Activated T-cell treated with anti-CD3 and anti-CD28 coated beads, Interleukin-2, amount 50 U/mL, for 4 hours (primary cell): ENCODE measurements around the gene COL12A1. TPM values are rescaled to one million over a fixed set of nuclear protein-coding genes. Genes with fewer than 3 reads are reported as not detected.

Experiments used
- ATAC-seq, 2 donors: fragments of 200-7000 bp; cut with Tn5 transposase; one replicate each; pipeline ENCODE4 v1.10.0; 2021
- DNase-seq: peaks from one replicate; pipeline ENCODE4 v3.0.0-alpha.2; 2020
- H3K27me3 Mint-ChIP-seq: one replicate; pipeline ENCODE4 v1.8.0; 2021; ENCODE audit warnings: low read depth, mixed read lengths
- H3K36me3 Mint-ChIP-seq: one replicate; pipeline ENCODE4 v1.8.0; 2022; ENCODE audit warnings: mixed read lengths; ENCODE audit not compliant: insufficient read depth
- H3K4me1 Mint-ChIP-seq: one replicate; pipeline ENCODE4 v1.8.0; 2021; ENCODE audit warnings: low read depth, mixed read lengths
- H3K4me3 Mint-ChIP-seq: one replicate; pipeline ENCODE4 v1.8.0; 2021; ENCODE audit warnings: mild to moderate bottlenecking, moderate library complexity, mixed read lengths
- H3K9me3 Mint-ChIP-seq: one replicate; pipeline ENCODE4 v1.8.0; 2021; ENCODE audit warnings: mixed read lengths
- total RNA-seq, 3 donors: library from RNA; stranded (reverse); gene quantifications; one replicate each; pipeline ENCODE4 v1.2.1, GENCODE V29; 2021

COL12A1 gene
- total RNA-seq, 3 donors from 2014 or later: 0.29 to 0.40 (median 0.30) TPM

DNA sequence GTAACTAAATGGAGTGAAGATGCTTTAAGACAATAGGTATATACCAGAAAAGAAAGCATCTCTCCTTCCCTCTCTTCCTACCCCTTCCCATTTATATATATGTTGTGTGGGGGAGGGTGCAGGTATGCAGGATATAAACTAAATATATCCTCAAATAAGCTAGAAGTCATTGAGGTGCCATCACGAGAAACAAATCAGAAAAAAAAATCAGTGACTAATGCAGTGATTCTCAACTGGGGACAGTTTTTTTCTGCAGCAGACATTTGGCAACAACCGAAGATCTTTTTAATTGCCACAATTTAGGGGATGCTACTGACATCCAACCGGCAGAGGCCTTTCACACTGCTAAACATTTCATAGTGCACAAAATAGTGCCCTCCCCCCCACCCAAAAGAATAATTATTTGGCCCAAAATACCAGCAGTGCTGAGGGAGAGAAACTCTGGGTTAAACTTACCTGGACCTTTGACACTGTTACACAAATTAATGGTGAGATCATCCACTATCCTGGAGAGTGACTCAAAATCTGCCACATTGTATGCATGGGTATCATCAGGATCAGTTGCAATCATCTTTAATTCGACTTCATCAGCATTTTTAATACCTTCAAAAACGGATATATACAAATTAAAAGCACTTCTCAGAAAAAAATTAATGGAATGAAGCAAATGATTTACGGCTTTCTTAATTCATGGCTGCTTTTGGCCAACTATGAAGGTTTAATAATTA lies 55.0 kb downstream of the COL12A1 start:
- H3K4me3 Mint-ChIP-seq: no peak overlapping the region
- H3K4me1 Mint-ChIP-seq: no peaks in the 10 kb centered on the region
- H3K36me3 Mint-ChIP-seq: no peaks in the 10 kb centered on the region
- DNase-seq: no peak
- peaks cover 7% of the 10 kb centered on the region for H3K27me3 Mint-ChIP-seq
- no peaks in the 10 kb centered on the region for H3K9me3 Mint-ChIP-seq
- no peak for ATAC-seq

DNA sequence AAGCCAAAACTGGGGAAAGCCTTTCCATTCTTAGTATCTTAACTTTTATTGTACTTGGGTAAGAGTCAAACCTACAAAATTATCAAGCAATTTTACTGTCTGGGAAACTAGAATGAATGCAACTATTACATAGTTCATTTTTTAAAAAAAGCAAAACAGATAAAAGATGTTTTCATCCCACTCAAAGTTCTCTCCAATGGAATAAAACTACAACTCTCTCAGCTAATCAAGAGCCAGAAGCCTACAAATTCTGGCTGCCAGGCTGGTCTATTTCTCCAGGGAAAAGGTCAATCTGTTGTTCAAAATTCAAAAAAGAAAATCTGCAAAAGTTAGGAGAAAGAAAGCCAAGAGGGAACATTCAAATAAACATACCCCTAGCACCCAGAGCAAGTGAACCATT lies 56.2 kb downstream of the COL12A1 start:
- no peak for DNase-seq
- H3K9me3 Mint-ChIP-seq: no peaks in the 10 kb centered on the region
- H3K36me3 Mint-ChIP-seq: no peaks in the 10 kb centered on the region
- no peaks in the 10 kb centered on the region for H3K4me1 Mint-ChIP-seq
- ATAC-seq: no peak
- no peak overlapping the region for H3K4me3 Mint-ChIP-seq
- H3K27me3 Mint-ChIP-seq: peaks cover 7% of the 10 kb centered on the region

DNA sequence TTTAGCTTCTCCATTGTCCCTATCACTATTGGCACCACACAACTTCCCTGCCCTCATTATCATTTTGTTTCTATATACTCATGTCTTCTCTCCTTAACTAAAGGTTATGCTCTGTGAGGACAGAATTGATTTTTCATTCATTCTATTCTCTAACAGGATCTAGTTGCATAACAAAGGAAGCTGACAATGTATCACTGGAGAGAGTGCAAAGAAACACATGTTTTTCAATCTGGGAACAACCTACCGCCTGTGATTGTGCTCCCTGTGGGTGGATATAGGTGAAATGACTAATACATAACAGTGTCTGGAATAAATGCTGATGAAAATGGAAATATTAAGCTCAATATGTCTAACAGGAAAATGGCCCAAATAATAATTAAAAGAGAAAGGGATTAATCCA lies 56.6 kb downstream of the COL12A1 start:
- ATAC-seq (no peak), DNase-seq (no peak)
- Mint-ChIP-seq H3K36me3 (no peaks in the 10 kb centered on the region), H3K27me3 (peaks cover 6% of the 10 kb centered on the region), H3K4me3 (no peak overlapping the region), H3K4me1 (no peaks in the 10 kb centered on the region), H3K9me3 (no peaks in the 10 kb centered on the region)

DNA sequence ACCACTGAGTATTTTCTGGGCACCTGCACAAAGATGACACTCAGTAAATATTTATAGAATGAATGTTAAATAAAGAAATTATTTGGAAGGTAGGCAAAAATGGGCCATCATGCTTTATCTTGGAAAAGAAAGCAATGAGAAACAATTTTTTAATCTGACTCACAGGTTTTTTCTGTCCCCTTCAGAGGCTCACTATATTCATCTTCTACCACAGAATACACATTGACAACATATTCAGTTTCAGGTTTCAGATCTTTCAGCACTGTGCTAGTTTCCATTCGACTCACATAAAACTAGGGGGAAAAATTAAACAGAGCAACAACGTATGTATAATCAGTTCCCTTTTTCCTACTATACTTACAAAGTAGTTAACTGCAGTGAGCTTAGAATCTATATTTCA lies 58.3 kb downstream of the COL12A1 start:
- DNase-seq (no peak), ATAC-seq (peak; percentile 69 to 80)
- Mint-ChIP-seq H3K9me3 (no peaks in the 10 kb centered on the region), H3K4me1 (no peaks in the 10 kb centered on the region), H3K4me3 (no peak overlapping the region), H3K36me3 (no peaks in the 10 kb centered on the region), H3K27me3 (peaks cover 6% of the 10 kb centered on the region)

DNA sequence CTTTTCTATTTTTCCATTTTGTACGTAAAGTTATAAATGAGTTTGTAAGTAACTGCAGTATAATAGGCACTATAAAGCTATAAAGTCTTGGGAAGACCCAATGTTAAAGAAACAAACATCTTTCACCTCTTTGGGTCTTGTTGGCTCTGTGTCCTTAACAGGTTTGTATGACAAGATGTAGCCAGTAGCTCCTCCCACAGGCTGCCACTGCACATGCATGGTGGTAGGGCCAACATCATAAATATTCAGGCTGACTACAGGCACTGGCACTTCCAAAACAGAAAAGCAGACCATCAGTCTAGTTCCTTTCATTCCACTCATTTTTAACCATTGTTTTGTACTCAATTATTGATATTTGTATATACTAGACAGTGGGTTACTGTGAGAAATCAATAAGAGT lies 59.9 kb downstream of the COL12A1 start:
- ATAC-seq (no peak), DNase-seq (no peak)
- no peaks in the 10 kb centered on the region for H3K36me3 Mint-ChIP-seq
- peaks cover 6% of the 10 kb centered on the region for H3K27me3 Mint-ChIP-seq
- no peaks in the 10 kb centered on the region for H3K9me3 Mint-ChIP-seq
- no peaks in the 10 kb centered on the region for H3K4me1 Mint-ChIP-seq
- no peak overlapping the region for H3K4me3 Mint-ChIP-seq

DNA sequence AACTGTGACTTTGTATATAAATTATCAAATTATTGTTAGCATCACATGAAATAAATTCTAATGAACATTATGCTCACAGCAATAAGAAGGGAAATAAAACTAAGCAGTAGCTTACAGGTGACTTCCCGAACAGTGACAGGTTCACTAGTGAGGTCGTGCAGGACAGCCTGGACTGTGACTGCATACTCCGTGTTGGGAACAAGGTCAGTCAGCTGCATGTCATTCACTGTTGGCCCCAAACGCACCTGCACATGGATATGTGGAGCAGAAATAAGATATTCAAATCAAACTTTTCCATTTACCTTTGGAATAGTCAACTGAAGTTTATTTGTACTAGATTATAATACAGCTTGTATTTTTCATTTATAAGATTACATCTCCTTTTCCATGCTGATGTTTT lies 60.6 kb downstream of the COL12A1 start:
- DNase-seq: no peak
- Mint-ChIP-seq H3K9me3 (no peaks in the 10 kb centered on the region), H3K4me3 (no peak overlapping the region), H3K36me3 (no peaks in the 10 kb centered on the region), H3K4me1 (no peaks in the 10 kb centered on the region), H3K27me3 (peaks cover 6% of the 10 kb centered on the region)
- ATAC-seq: no peak

DNA sequence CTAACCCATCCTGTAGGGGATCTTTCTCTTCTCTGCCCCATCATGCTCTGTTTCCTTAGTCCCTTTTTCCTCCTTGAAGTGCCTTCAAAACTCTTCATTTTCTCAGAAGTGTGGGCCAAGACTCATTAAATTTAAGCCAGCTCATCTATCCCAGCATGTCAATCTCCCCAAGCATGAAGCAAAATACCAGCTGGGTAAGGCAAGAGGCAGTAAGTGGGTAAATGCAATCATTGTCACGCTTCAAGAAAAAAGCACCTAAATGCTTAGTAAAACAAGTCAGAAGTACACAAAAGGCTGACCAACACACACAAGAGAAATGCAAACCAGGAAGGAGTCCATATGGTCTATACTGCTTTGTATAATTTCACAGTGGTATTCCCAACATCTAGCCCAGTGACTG lies 61.5 kb downstream of the COL12A1 start:
- Mint-ChIP-seq H3K4me3 (no peak overlapping the region), H3K4me1 (no peaks in the 10 kb centered on the region), H3K27me3 (peaks cover 6% of the 10 kb centered on the region), H3K36me3 (no peaks in the 10 kb centered on the region), H3K9me3 (no peaks in the 10 kb centered on the region)
- no peak for DNase-seq
- ATAC-seq: no peak

DNA sequence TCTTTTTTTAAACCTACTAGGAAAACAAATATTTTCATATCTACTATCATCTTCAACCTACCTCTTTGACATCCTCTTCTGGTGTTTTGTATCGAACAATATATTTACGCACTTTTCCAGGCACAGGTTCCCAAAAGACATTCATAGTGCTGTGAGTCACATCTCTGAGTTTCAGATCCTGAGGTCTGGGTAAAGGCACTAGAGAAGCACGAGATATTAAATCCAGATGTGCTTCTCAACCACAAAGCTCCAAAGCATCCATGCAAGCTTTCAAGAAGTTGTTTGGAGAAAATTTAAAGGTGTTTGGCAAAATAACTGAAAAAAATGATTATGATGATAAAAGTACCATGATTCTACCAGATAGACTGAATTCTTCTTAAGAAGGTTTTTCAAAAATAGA lies 62.7 kb downstream of the COL12A1 start:
- ATAC-seq (no peak), DNase-seq (no peak)
- Mint-ChIP-seq H3K4me3 (no peak overlapping the region), H3K9me3 (no peaks in the 10 kb centered on the region), H3K27me3 (no peaks in the 10 kb centered on the region), H3K36me3 (no peaks in the 10 kb centered on the region), H3K4me1 (no peaks in the 10 kb centered on the region)

DNA sequence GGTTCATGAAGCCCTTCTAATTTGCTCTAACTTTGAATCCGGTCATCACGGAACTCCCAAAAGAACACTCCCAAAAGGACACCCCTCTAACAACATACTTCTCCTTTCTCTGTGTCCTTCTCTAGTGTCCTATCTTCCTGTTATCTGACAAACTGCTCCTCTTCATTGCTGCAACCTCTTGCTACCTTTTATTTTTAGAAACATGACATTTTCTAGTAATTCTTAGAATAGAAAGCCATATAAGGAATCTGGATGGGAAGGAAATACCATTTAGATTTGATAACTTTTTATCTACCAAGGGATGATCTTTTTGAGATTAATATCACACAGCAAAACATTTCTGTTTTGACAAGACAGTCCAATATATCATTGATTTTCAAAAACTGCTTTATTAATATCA lies 63.1 kb downstream of the COL12A1 start:
- H3K36me3 Mint-ChIP-seq: no peaks in the 10 kb centered on the region
- H3K9me3 Mint-ChIP-seq: no peaks in the 10 kb centered on the region
- H3K27me3 Mint-ChIP-seq: no peaks in the 10 kb centered on the region
- ATAC-seq (no peak), DNase-seq (no peak)
- no peaks in the 10 kb centered on the region for H3K4me1 Mint-ChIP-seq
- no peak overlapping the region for H3K4me3 Mint-ChIP-seq

DNA sequence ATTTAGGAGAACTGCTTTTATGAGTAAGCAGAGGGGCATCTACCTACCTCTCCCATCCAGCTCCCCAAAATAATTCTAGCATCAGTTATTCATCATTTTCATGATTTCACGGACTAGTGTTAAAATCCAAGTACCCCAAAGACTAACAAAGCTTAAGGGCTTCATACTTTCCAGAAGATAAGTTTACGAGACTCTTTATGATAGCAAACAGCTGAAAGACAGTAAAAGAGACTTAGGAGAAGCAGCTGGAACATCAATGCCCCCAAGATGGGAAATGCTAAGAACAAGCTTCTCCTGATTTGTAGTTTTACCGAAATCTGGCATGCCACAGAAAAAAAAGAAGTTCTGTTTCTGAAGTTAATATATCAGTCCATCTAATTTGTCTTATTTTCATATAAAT lies 70.0 kb downstream of the COL12A1 start:
- Mint-ChIP-seq H3K4me1 (no peaks in the 10 kb centered on the region), H3K27me3 (peaks cover 7% of the 10 kb centered on the region), H3K36me3 (no peaks in the 10 kb centered on the region), H3K9me3 (no peaks in the 10 kb centered on the region), H3K4me3 (no peak overlapping the region)
- no peak for ATAC-seq
- no peak for DNase-seq

DNA sequence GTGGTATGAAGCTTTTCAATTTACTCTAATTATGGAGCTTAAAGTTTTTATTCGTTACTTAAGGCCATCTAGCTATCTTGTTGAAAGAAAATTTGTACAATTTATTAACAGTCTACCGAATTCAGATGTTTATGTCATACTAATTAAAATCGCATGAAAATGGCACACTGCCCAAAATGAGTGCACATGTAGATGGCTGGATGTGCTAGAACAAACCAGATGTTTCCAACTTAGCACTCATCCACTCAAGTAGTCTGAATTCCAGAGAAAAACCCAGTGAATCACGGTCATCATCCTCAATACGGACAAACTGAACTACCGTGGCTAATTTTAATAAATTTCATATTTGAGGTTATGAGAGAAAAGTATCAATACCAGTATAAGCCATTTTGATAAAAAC lies 70.4 kb downstream of the COL12A1 start:
- ATAC-seq: no peak
- H3K36me3 Mint-ChIP-seq: no peaks in the 10 kb centered on the region
- H3K4me1 Mint-ChIP-seq: no peaks in the 10 kb centered on the region
- no peak for DNase-seq
- peaks cover 7% of the 10 kb centered on the region for H3K27me3 Mint-ChIP-seq
- H3K4me3 Mint-ChIP-seq: no peak overlapping the region
- H3K9me3 Mint-ChIP-seq: no peaks in the 10 kb centered on the region

DNA sequence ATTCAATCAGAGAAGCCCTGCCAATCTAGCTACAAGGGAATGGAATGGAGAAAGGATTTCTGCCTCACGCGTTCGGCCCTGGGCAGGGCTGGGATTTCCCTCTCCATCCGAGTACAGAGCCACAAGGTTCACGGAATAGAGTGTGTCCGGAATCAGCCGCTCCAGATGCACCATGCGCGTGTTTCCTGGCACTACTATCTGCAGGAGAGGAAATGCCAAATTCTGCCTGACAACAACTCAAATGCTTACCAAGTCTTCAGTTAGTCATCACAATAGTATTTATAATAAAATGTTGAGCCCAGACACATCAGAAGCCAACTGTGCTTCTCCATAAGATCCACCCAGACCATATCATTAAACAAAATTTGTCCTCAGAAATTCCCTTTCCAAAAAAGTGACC lies 75.1 kb downstream of the COL12A1 start:
- Mint-ChIP-seq H3K27me3 (peaks cover 7% of the 10 kb centered on the region), H3K36me3 (no peaks in the 10 kb centered on the region), H3K4me1 (no peaks in the 10 kb centered on the region), H3K9me3 (no peaks in the 10 kb centered on the region), H3K4me3 (no peak overlapping the region)
- ATAC-seq (no peak), DNase-seq (no peak)

DNA sequence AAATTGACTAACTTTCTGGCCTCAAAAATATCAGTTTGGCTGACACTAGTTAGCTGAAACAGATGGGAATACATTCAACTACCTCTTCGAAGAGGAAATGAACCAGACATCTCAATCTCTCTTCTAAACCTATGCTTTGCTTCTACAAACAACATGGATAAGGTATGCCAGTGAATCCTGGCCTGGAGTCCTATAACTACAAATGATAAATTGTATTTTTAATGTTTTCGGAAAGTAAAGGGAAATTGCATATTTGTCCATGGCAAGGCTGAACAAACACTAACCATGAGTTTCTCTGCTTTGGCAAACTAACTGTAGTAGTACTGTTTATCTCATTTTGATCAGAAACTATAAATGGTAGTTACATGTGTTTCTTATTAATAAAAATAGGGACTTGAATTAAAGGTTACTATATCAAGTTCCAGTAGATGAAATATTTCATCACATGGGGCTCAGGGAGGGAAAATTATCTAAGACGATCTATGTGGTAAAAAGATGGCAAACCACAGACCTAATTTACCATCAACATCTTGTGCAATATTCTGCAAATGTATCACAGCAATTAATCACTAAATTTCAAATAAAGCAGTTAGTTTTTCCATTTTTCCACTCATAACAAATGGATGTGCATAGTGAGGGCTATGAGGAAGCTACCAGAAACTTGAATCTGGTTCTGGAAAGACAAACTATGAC lies 76.8 kb downstream of the COL12A1 start:
- DNase-seq (no peak), ATAC-seq (no peak)
- Mint-ChIP-seq H3K27me3 (no peaks in the 10 kb centered on the region), H3K9me3 (no peaks in the 10 kb centered on the region), H3K4me3 (no peak overlapping the region), H3K36me3 (no peaks in the 10 kb centered on the region), H3K4me1 (no peaks in the 10 kb centered on the region)

DNA sequence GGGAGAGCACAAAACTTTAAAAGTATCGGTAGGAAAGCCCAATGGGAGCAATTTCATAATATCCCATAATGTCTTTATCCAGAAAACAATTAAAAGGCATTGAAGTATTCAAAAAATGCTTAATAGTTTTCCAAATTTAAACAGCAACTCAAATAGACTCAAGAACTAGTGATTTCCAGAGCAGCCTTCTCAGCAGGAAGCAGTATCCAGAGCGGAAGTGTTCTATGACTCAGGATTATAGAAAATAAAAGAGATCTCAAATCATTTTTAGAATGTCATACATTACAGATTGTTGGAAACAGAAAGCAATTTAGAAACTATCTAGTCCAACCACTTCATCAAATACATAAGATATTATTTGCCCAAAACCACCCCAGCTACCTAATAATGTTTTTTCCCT lies 79.3 kb downstream of the COL12A1 start:
- no peak for DNase-seq
- Mint-ChIP-seq H3K9me3 (no peaks in the 10 kb centered on the region), H3K27me3 (no peaks in the 10 kb centered on the region), H3K4me3 (no peak overlapping the region), H3K4me1 (no peaks in the 10 kb centered on the region), H3K36me3 (no peaks in the 10 kb centered on the region)
- no peak for ATAC-seq

DNA sequence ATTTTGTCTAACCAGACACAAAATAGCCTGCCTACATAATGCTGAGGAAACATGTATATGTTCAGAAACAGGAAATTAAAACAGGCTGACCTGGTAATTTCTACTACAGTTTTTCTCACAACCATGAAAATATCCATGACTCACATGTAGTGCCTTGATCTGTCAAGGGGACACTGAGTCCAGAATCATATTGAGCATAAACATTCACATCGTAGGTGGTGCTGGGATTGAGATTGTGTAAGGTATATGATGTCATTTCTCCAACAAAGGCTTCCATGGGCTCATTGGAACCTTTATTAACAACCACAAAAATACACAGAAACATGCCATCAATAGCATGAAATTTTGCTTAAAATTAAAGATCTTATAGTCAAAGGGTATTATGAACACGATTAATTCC lies 80.9 kb downstream of the COL12A1 start:
- H3K4me1 Mint-ChIP-seq: no peaks in the 10 kb centered on the region
- no peaks in the 10 kb centered on the region for H3K36me3 Mint-ChIP-seq
- H3K9me3 Mint-ChIP-seq: no peaks in the 10 kb centered on the region
- no peak for DNase-seq
- ATAC-seq: no peak
- H3K27me3 Mint-ChIP-seq: no peaks in the 10 kb centered on the region
- H3K4me3 Mint-ChIP-seq: no peak overlapping the region
